Peyer's patch (tissue), 4 donors: ENCODE measurements around the gene UBE2L6. TPM values are rescaled to one million over a fixed set of nuclear protein-coding genes. Genes with fewer than 3 reads are reported as not detected.

Experiments used
- DNase-seq, 3 donors: peaks; one replicate each; pipeline ENCODE4 v3.0.0-alpha.2; 2017 to 2019
- H3K27ac ChIP-seq, 4 donors: fragments of 200-600 bp; sonication (generic); one replicate each; pipeline ENCODE4 v1.5.1; 2016 to 2019
- H3K27me3 ChIP-seq, 2 donors: fragments of 200-600 bp; sonication (generic); one replicate each; pipeline ENCODE4 v1.5.1; 2019
- H3K36me3 ChIP-seq, 3 donors: fragments of 200-600 bp; sonication (generic); one replicate each; pipeline ENCODE4 v1.5.1; 2016 to 2019
- H3K4me1 ChIP-seq, 4 donors: fragments of 200-600 bp; sonication (generic); one replicate each; pipeline ENCODE4 v1.5.1; 2016 to 2019
- H3K4me3 ChIP-seq, 4 donors: fragments of 200-600 bp; sonication (generic); 1 replicate in 3 of 4; 2 replicates in 1 of 4; pipeline ENCODE4 v1.5.1; 2016 to 2019; ENCODE audit warnings: mild to moderate bottlenecking in 1 of 4
- H3K9me3 ChIP-seq, 4 donors: fragments of 200-600 bp; sonication (generic); one replicate each; pipeline ENCODE4 v1.5.1; 2016 to 2019; ENCODE audit warnings: mild to moderate bottlenecking in 1 of 4
- POLR2A ChIP-seq, 2 donors: fragments of 450-650 bp; IDR thresholded peaks; one replicate each; pipeline ENCODE4 v1.5.1; 2017; ENCODE audit warnings: antibody characterized with exemption in 2 of 2, mild to moderate bottlenecking in 2 of 2, moderate library complexity in 2 of 2
- total RNA-seq, 4 donors: library from RNA; depleted of rRNA; stranded (reverse); fragments of >200 nt; gene quantifications; one replicate each; pipeline ENCODE4 v1.1.0, GENCODE V29; 2016
- TF ChIP-seq, protein P1 (sequence below), 6 experiments: fragments of 450-650 bp in 4 of 6; fragments of 200-600 bp in 2 of 6; sonication (generic) in 1 of 6; IDR thresholded peaks; one replicate each; pipeline ENCODE4 v1.5.1; 2017 to 2019; ENCODE audit warnings: antibody characterized with exemption in 6 of 6, mild to moderate bottlenecking in 3 of 6, moderate library complexity in 1 of 6

The UBE2L6 gene
- 10 to 100 TPM; 15.6 to 66.0 (median 25.1) TPM for total RNA-seq

GRCh38 chr11:57567515-57568329, at the start of gene UBE2L6:
Gene UBE2L6 (minus strand): TSS chr11:57567672. CDS start chr11:57567611, 61 bp downstream.
- Histone ChIP-seq H3K4me3 (peak within 1 kb of the TSS; percentile 61 to 97 (median 80)), H3K9me3 (no peaks in the 10 kb centered on the region), H3K36me3 (no peaks in the 10 kb centered on the region), H3K27me3 (no peaks in the 10 kb centered on the region), H3K27ac (peak within 1 kb of the TSS; percentile 87 to 95 (median 91)), H3K4me1 (peaks cover 0 to 13% (median 6%) of the 10 kb centered on the region in 4 donors)
- peak; percentile 78 to 93 (median 89) for DNase-seq
- peak in 1 of 2 donors; percentile 25 for TF ChIP-seq POLR2A (IDR thresholded peaks at IDR 0.05)
- TF ChIP-seq, protein P1, sequence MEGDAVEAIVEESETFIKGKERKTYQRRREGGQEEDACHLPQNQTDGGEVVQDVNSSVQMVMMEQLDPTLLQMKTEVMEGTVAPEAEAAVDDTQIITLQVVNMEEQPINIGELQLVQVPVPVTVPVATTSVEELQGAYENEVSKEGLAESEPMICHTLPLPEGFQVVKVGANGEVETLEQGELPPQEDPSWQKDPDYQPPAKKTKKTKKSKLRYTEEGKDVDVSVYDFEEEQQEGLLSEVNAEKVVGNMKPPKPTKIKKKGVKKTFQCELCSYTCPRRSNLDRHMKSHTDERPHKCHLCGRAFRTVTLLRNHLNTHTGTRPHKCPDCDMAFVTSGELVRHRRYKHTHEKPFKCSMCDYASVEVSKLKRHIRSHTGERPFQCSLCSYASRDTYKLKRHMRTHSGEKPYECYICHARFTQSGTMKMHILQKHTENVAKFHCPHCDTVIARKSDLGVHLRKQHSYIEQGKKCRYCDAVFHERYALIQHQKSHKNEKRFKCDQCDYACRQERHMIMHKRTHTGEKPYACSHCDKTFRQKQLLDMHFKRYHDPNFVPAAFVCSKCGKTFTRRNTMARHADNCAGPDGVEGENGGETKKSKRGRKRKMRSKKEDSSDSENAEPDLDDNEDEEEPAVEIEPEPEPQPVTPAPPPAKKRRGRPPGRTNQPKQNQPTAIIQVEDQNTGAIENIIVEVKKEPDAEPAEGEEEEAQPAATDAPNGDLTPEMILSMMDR (IDR thresholded peaks at IDR 0.05): peak in 2 of 6 experiments; percentile 80 to 89

DNA sequence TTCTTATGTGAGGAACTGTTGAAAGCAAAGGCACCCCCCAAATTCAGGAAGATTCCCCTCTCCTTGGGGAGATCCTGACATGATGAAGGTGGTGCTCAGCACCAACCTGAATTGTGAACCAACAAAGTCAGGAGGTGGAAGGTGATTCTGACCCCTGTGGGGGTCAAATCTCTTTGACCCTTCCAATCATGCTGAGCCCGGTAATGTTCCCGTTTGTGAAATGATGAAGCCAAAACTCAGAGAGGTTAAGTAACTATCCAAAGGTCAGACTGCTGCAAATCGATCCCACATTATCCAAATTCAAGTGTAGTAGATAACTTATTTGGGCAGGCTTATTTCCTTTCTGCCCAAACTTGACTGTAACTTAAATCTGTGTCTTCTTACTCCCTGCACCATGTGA, 49.1 kb upstream of the UBE2L6 start:
- Histone ChIP-seq H3K9me3 (peaks cover 0 to 7% (median 2%) of the 10 kb centered on the region in 4 donors), H3K36me3 (peaks cover 0 to 5% (median 0%) of the 10 kb centered on the region in 3 donors)
- DNase-seq: no peak

GRCh38 chr11:57615308-57615707, 47.8 kb upstream of the UBE2L6 start:
- H3K27me3 ChIP-seq: no peaks in the 10 kb centered on the region
- peaks cover 0 to 9% (median 0%) of the 10 kb centered on the region in 3 donors for H3K36me3 ChIP-seq
- H3K4me1 ChIP-seq: no peaks in the 10 kb centered on the region
- H3K4me3 ChIP-seq: no peak overlapping the region
- H3K9me3 ChIP-seq: peaks cover 0 to 7% (median 2%) of the 10 kb centered on the region in 4 donors
- no peak for TF ChIP-seq POLR2A (IDR thresholded peaks at IDR 0.05)
- TF ChIP-seq, protein P1 (IDR thresholded peaks at IDR 0.05): no peak
- DNase-seq: no peak
- no peak overlapping the region for H3K27ac ChIP-seq

More for the DNA sequence above, 49.1 kb upstream of the UBE2L6 start:
- TF ChIP-seq, protein P1 (IDR thresholded peaks at IDR 0.05): no peak
- no peak for TF ChIP-seq POLR2A (IDR thresholded peaks at IDR 0.05)
- Histone ChIP-seq H3K4me3 (no peak overlapping the region), H3K27ac (no peak overlapping the region), H3K4me1 (no peaks in the 10 kb centered on the region), H3K27me3 (no peaks in the 10 kb centered on the region)

GRCh38 chr11:57614234-57614772, 46.8 kb upstream of the UBE2L6 start:
- peaks cover 0 to 9% (median 0%) of the 10 kb centered on the region in 3 donors for H3K36me3 ChIP-seq
- no peak for DNase-seq
- no peak overlapping the region for H3K4me3 ChIP-seq
- TF ChIP-seq, protein P1 (IDR thresholded peaks at IDR 0.05): no peak
- TF ChIP-seq POLR2A (IDR thresholded peaks at IDR 0.05): no peak
- H3K27ac ChIP-seq: no peak overlapping the region
- peaks cover 0 to under 1% (median 0%) of the 10 kb centered on the region in 4 donors for H3K9me3 ChIP-seq
- H3K4me1 ChIP-seq: no peaks in the 10 kb centered on the region
- no peaks in the 10 kb centered on the region for H3K27me3 ChIP-seq

GRCh38 chr11:57610170-57610569, 42.7 kb upstream of the UBE2L6 start:
- DNase-seq: no peak
- Histone ChIP-seq H3K36me3 (peaks cover 0 to 21% (median 0%) of the 10 kb centered on the region in 3 donors), H3K4me3 (no peak overlapping the region), H3K27me3 (no peaks in the 10 kb centered on the region), H3K9me3 (no peaks in the 10 kb centered on the region), H3K27ac (no peak overlapping the region), H3K4me1 (no peaks in the 10 kb centered on the region)
- TF ChIP-seq POLR2A (IDR thresholded peaks at IDR 0.05): no peak
- TF ChIP-seq, protein P1 (IDR thresholded peaks at IDR 0.05): no peak
